ENCODE data around the gene CBFA2T3.

The CBFA2T3 gene

GRCh38 chr16:88959022-88959421, 18.0 kb downstream of the CBFA2T3 start:
- DNase-seq: no peak

DNA sequence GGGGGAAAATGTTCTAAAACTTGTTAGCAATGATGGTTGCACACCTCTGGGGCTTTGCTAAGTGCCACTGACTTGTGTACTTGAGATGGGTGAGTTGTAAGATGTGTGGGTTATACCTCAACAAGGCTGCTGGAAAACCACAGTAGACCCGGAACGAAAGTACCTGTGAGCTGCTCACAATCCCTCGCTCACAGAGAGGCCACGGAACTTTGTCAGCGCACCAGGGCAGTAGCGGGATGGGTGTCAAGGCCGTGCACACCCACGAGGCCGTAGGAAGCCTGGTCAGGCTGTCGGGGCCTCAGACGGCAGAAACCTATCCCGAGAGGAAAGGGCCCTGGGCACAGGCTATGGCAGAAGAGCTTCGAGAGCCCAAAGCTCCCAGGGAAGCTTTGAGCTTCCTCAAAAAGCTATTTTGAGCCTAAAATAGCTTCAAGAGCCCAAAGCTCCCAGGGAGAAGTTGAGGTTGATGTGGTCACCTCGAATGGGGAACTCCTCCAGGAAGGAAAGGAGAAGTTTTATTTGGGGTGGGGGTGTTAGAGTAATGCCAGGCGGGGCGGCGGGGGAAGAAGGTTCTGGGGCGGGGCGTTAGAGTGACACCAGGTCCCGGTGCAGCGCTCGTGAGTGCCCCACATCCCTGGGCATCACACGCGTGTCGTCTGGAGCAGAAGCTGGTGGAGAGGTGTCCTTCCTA, 19.0 kb downstream of the CBFA2T3 start:
- DNase-seq: no peak

DNA sequence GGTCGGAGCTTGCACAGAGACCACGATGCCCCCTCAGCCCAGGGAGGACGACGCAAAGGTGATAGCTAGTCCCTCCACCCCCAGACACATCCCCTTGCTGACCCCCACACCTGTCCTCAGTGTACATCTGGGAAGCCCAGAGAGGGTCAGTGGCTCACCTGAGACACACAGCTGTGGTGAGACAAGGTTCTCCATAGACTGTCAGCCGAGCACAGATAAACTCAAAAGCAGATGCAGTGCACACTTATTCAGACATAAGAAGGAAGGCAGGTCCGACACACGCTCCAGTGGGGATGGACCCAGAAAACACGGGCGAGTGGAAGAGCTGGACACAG, 19.6 kb downstream of the CBFA2T3 start:
- no peak for DNase-seq

DNA sequence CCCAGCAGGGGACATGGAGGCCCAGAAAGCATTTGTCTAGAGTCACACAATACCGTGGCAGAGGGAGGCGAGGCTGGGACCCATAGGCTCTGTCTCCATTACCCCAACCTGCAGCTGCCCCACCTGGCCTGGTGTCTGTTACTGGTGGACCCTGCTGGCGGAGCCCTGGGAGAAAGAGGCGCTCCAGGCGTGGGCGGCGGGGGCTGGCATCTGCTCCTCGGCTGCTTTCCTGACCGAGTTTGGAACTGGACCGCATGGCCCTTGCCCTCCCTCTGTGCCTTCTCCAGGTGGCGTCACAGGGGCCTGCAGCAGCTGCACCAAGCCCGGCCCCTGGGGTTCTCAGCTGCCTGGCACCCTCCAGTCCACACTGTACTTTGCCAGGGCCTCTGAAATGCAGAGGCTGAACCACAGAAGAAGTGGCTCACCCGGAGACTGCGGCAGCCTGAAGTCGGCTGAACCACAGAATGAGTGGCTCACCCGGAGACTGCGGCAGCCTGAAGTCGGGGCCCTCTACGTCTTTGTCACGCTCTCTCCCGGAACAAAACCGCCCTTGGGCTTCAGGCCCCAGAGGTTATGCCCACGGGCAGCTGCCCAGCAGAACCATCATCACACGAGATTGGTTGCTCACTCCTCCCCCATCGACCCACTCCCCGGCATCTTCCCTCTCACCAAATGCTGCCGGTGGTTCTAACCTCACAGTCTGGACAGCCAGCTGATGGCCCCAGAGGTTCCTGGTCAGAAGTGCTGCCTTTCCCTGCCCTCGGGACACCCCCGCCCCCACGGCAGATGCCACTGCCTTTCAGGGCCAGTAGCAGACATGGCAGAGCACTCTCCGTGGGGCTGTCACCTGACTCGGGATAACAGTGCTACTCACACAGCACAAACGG, 20.2 kb downstream of the CBFA2T3 start:
- DNase-seq: no peak

- DNase-seq: no peak
Measured at GRCh38 chr16:88955906-88956305, 21.1 kb downstream of the CBFA2T3 start.

GRCh38 chr16:88953003-88953690, 23.9 kb downstream of the CBFA2T3 start:
- no peak for DNase-seq

- DNase-seq: no peak
Measured at GRCh38 chr16:88951989-88952388, 25.0 kb downstream of the CBFA2T3 start.

- no peak for DNase-seq
Measured at GRCh38 chr16:88951501-88951900, 25.5 kb downstream of the CBFA2T3 start.

- no peak for DNase-seq
Measured at GRCh38 chr16:88948781-88949490, 28.1 kb downstream of the CBFA2T3 start.

GRCh38 chr16:88945473-88945872, 31.5 kb downstream of the CBFA2T3 start:
- DNase-seq: no peak

- DNase-seq: no peak
Measured at GRCh38 chr16:88943741-88944140, 33.3 kb downstream of the CBFA2T3 start.

- no peak for DNase-seq
Measured at GRCh38 chr16:88943131-88943664, 33.8 kb downstream of the CBFA2T3 start.

GRCh38 chr16:88941913-88942909, 34.8 kb downstream of the CBFA2T3 start:
- peak; percentile 17 to 65 for DNase-seq

DNA sequence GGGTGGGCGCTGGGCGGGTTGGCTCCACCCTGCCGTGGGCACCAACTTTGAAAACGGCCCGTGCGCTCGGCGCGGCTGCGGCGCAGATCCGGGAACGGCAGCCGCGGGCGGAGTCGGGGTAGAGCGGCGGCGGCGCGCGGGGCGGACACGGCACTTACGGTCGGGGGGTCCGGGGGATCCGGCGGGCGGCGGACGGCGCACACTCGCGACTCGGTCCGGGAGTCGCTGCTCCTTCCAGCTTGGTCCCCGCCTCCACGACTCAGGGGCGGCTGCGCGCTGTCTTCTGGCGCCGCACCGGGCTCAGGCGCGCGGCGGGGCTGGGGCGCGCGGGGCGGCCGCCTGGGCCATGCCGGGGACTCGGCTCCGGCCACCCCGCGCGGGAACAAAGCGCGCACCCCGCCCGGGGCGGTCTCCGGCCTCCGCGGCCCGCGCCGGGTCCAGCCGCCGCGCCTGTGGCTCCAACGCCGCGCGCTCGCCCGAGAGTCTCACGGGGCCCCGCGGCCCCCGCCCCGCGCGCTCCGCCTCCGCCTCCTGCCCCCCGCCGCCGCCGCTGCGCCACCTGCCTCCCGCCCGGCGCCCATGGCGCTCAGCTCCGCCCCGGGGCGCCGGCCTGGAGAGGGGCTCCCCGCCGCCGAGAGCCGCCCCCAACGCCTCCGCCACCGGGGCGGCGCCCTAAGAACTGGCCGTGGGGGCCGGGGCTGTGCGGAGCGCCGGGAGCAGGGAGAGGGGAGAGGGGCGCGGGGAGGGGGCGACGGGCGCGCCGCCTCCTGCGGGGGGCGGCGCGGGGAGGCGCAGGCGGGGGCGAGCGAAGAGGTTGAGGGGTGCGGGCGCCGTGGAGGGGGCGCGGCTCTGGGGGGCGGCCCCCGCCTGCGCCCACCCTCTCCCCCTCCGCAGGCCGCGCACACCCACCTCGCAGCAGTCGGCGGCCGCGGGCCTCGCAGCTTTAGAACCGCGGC, 35.9 kb downstream of the CBFA2T3 start:
- peak in 1 of 2 experiments; percentile 15 for DNase-seq

DNA sequence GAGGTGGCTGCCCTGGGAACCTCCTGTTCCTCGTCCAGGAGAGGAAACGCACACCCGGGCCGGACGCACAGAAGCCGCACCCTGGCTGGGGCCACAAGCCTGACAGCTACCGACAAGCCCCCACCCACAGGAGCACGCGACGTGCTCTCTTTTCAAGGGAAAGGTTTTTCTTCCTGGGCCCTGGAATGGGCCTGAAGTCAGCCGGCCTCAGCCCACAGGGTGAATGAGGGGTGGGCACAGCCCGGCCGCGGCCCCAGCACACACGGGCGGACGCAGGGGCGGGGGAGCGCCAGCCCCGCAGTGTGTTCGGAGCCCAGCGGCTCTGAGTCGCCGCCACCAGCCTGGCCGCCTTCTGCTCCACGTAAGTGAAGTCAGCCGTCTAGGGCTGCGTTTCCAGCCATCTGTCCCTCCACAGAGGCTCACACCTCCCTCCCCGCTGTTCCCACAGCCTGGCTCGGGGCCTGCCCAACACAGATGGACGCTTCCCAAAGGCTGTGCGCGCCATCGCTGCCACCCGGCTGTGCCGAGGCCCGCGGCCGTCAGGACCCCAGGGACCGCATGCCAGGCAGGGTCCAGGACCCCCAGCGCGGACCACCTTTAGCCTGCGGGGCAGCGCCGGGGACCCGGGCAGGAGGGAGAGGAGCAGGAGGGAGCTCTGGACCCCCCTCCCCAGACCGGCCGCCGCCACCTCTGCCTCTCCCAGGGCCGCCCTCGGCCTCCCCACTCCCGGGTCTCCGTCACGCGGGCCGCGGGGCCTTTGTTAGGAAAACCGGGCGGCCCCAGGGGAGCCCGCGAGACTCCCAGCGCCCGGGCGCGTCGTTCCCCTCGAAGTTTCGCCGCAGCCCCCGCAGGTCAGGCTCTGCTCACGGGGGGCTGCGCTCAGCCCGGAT, 36.8 kb downstream of the CBFA2T3 start:
- no peak for DNase-seq

- DNase-seq: no peak
Measured at GRCh38 chr16:88939245-88939971, 37.6 kb downstream of the CBFA2T3 start.

DNA sequence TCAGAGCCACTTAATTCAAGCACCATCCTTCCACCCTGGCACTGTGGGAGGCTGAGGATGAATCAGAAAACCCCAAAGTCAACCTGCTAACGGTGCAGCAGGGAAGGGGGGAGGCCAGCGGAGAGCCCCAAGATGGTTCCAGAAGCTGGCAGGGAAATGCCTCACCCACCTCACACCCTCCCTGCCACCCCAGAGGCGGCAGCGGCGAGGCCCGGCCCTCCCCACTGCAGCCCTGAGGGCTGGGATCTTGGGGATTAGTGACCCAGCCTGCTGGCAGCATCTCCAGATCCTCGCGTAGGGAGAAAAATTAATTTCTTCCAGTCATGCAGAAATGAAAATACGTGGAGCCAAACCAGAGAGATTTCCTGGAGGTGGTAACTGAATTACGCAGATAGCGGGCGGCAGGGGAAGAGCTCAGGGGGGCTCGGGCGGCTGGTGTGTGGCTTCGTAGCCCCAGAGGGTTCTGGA, 38.2 kb downstream of the CBFA2T3 start:
- DNase-seq: peak in 1 of 2 experiments; percentile 14

GRCh38 chr16:88938119-88938776, 38.8 kb downstream of the CBFA2T3 start:
- no peak for DNase-seq
